Progenitor cell of endocrine pancreas (in vitro differentiated cells): Measurements from ENCODE around the gene SLC39A11. TPM values are rescaled to one million over a fixed set of nuclear protein-coding genes. Genes with fewer than 3 reads are reported as not detected.
"Not testable (repeated sequence)": the region's sequence is repeated elsewhere in the genome, so short reads cannot be mapped to it uniquely, and the experiment has no call there.

Experiments used
- DNase-seq: peaks from one replicate; pipeline ENCODE4 v3.0.0; 2021; ENCODE audit warnings: low spot score; ENCODE audit not compliant: unreplicated experiment
- H3K27ac Mint-ChIP-seq: 2 replicates; pipeline ENCODE4 v1.8.0; 2021; ENCODE audit warnings: mild to moderate bottlenecking, moderate library complexity, mixed read lengths
- H3K27me3 Mint-ChIP-seq: 2 replicates; pipeline ENCODE4 v1.8.0; 2021; ENCODE audit warnings: mixed read lengths
- H3K36me3 Mint-ChIP-seq: 2 replicates; pipeline ENCODE4 v1.8.0; 2022; ENCODE audit warnings: mixed read lengths; ENCODE audit not compliant: insufficient read depth
- H3K4me1 Mint-ChIP-seq: 2 replicates; pipeline ENCODE4 v1.8.0; 2021; ENCODE audit warnings: low read depth, mixed read lengths
- H3K4me3 Mint-ChIP-seq: 2 replicates; pipeline ENCODE4 v1.8.0; 2021; ENCODE audit warnings: low read depth, mild to moderate bottlenecking, moderate library complexity, mixed read lengths
- H3K9me3 Mint-ChIP-seq: 2 replicates; pipeline ENCODE4 v1.8.0; 2021; ENCODE audit warnings: low read depth, mixed read lengths
- CTCF ChIP-seq: fragments of 200-600 bp; sonication (generic); IDR thresholded peaks from one replicate; pipeline ENCODE4 v1.5.0; 2021; ENCODE audit warnings: antibody characterized with exemption, mild to moderate bottlenecking; ENCODE audit not compliant: unreplicated experiment
- total RNA-seq: library from RNA; stranded (reverse); gene quantifications from 2 replicates; pipeline ENCODE4 v1.2.1, GENCODE V29; 2021

Gene SLC39A11
- total RNA-seq, 1 donor from 2014 or later: 20.5 TPM

GRCh38 chr17:73137376-73137775 is 44.9 kb upstream of the SLC39A11 start:
- no peaks in the 10 kb centered on the region for H3K9me3 Mint-ChIP-seq
- H3K27me3 Mint-ChIP-seq: peaks cover 29% of the 10 kb centered on the region
- TF ChIP-seq CTCF: no peak
- no peak overlapping the region for H3K27ac Mint-ChIP-seq
- no peaks in the 10 kb centered on the region for H3K36me3 Mint-ChIP-seq
- H3K4me3 Mint-ChIP-seq: no peak overlapping the region
- DNase-seq: no peak
- no peaks in the 10 kb centered on the region for H3K4me1 Mint-ChIP-seq

GRCh38 chr17:73135766-73136165 is 43.3 kb upstream of the SLC39A11 start:
- Mint-ChIP-seq H3K9me3 (no peaks in the 10 kb centered on the region), H3K27ac (no peak overlapping the region), H3K4me1 (no peaks in the 10 kb centered on the region), H3K36me3 (no peaks in the 10 kb centered on the region), H3K27me3 (peaks cover 31% of the 10 kb centered on the region), H3K4me3 (no peak overlapping the region)
- DNase-seq: no peak
- no peak for TF ChIP-seq CTCF

GRCh38 chr17:73133911-73134649 is 41.6 kb upstream of the SLC39A11 start:
- Mint-ChIP-seq H3K9me3 (no peaks in the 10 kb centered on the region), H3K36me3 (no peaks in the 10 kb centered on the region), H3K27ac (no peak overlapping the region), H3K4me3 (no peak overlapping the region), H3K27me3 (peaks cover 18% of the 10 kb centered on the region), H3K4me1 (no peaks in the 10 kb centered on the region)
- DNase-seq: no peak
- TF ChIP-seq CTCF: no peak

GRCh38 chr17:73132085-73132492 is 39.6 kb upstream of the SLC39A11 start:
- Mint-ChIP-seq H3K36me3 (no peaks in the 10 kb centered on the region), H3K4me3 (no peak overlapping the region), H3K27ac (no peak overlapping the region), H3K9me3 (no peaks in the 10 kb centered on the region), H3K4me1 (no peaks in the 10 kb centered on the region), H3K27me3 (peaks cover 14% of the 10 kb centered on the region)
- TF ChIP-seq CTCF: no peak
- DNase-seq: no peak

GRCh38 chr17:73131439-73131838 is 39.0 kb upstream of the SLC39A11 start:
- H3K4me3 Mint-ChIP-seq, H3K27ac Mint-ChIP-seq, H3K9me3 Mint-ChIP-seq, H3K36me3 Mint-ChIP-seq, DNase-seq, H3K4me1 Mint-ChIP-seq: not testable (repeated sequence)
- peaks cover 15% of the 10 kb centered on the region for H3K27me3 Mint-ChIP-seq

- H3K9me3 Mint-ChIP-seq: no peaks in the 10 kb centered on the region
- no peaks in the 10 kb centered on the region for H3K4me1 Mint-ChIP-seq
- no peak overlapping the region for H3K27ac Mint-ChIP-seq
- peaks cover 18% of the 10 kb centered on the region for H3K27me3 Mint-ChIP-seq
- H3K36me3 Mint-ChIP-seq: no peaks in the 10 kb centered on the region
- no peak for TF ChIP-seq CTCF
- no peak overlapping the region for H3K4me3 Mint-ChIP-seq
- DNase-seq: no peak
Measured at GRCh38 chr17:73130977-73131376, 38.5 kb upstream of the SLC39A11 start.
